WTC11 (cell line): ENCODE results near the gene UBN1.

Experiments
- ATF2 ChIP-seq: sonication (generic); formaldehyde crosslinking; IDR thresholded peaks from 2 replicates; pipeline ENCODE4 v1.8.1; 2022; ENCODE audit warnings: low read depth, missing genetic modification reagents, borderline replicate concordance
- ATF3 ChIP-seq: sonication (generic); formaldehyde crosslinking; conservative IDR thresholded peaks from 2 replicates; pipeline ENCODE4 v1.8.1; 2022; ENCODE audit warnings: mild to moderate bottlenecking, missing genetic modification reagents
- CTCF ChIP-seq: fragments of 200-600 bp; IDR thresholded peaks from 2 replicates; pipeline ENCODE4 v1.8.0; 2022; ENCODE audit warnings: antibody characterized with exemption
- KAT7 ChIP-seq: sonication (generic); formaldehyde crosslinking; IDR thresholded peaks from 2 replicates; pipeline ENCODE4 v1.8.1; 2023; ENCODE audit warnings: missing genetic modification reagents, mild to moderate bottlenecking, borderline replicate concordance
- MXD4 ChIP-seq: fragments of 250-450 bp; sonication (Bioruptor Pico); IDR thresholded peaks from 2 replicates; pipeline ENCODE4 v1.8.0; 2021; ENCODE audit warnings: mild to moderate bottlenecking, moderate library complexity, borderline replicate concordance
- OVOL2 ChIP-seq: fragments of 250-450 bp; sonication (Bioruptor Pico); IDR thresholded peaks from 2 replicates; pipeline ENCODE4 v1.9.0; 2021; ENCODE audit warnings: mild to moderate bottlenecking, borderline replicate concordance
- PREB ChIP-seq: sonication (generic); formaldehyde crosslinking; IDR thresholded peaks from 2 replicates; pipeline ENCODE4 v1.8.1; 2022; ENCODE audit warnings: mild to moderate bottlenecking, missing genetic modification reagents, moderate library complexity, borderline replicate concordance
- RELA ChIP-seq: sonication (generic); formaldehyde crosslinking; IDR thresholded peaks from 2 replicates; pipeline ENCODE4 v1.8.1; 2022; ENCODE audit warnings: missing genetic modification reagents, mild to moderate bottlenecking, borderline replicate concordance
- SMAD3 ChIP-seq: sonication (generic); formaldehyde crosslinking; IDR thresholded peaks from 2 replicates; pipeline ENCODE4 v1.8.0; 2022; ENCODE audit warnings: missing genetic modification reagents, mild to moderate bottlenecking, borderline replicate concordance
- ZBTB21 ChIP-seq: sonication (generic); formaldehyde crosslinking; IDR thresholded peaks from 2 replicates; pipeline ENCODE4 v1.8.1; 2023; ENCODE audit warnings: mild to moderate bottlenecking, missing genetic modification reagents, borderline replicate concordance
- ZMAT4 ChIP-seq: fragments of 250-450 bp; sonication (Bioruptor Pico); IDR thresholded peaks from 2 replicates; pipeline ENCODE4 v1.9.0; 2021; ENCODE audit warnings: mild to moderate bottlenecking

GRCh38 chr16:4894276-4895150, 47.2 kb downstream of the UBN1 start:
- TF ChIP-seq KAT7: no peak
- no peak for TF ChIP-seq CTCF
- no peak for TF ChIP-seq SMAD3 (CRISPR knock-in tag)
- TF ChIP-seq ATF3: no peak
- TF ChIP-seq RELA: no peak
- TF ChIP-seq PREB (CRISPR knock-in tag): no peak
- no peak for TF ChIP-seq ATF2 (CRISPR knock-in tag)
- no peak for TF ChIP-seq OVOL2 (CRISPR knock-in tag)
- no peak for TF ChIP-seq MXD4
- TF ChIP-seq ZBTB21 (CRISPR knock-in tag): no peak
- no peak for TF ChIP-seq ZMAT4 (CRISPR knock-in tag)
